IMR-90 (cell line): ENCODE data around the gene FAM124A. TPM values are rescaled to one million over a fixed set of nuclear protein-coding genes. Genes with fewer than 3 reads are reported as not detected.
"Not testable (repeated sequence)": the region's sequence is repeated elsewhere in the genome, so short reads cannot be mapped to it uniquely, and the experiment has no call there.

ENCODE experiments used
- ATAC-seq: fragments of 200-7000 bp; cut with Tn5 transposase; 2 replicates; pipeline ENCODE4 v1.9.1; 2020; ENCODE audit warnings: low read depth, mild to moderate bottlenecking, moderate library complexity
- BruUV-seq: library from RNA; stranded (reverse); fragments of 400-500 nt; replicated peaks from 2 replicates; lab custom pipeline; 2021; lab: Mats Ljungman, UMichigan
- CTCF ChIA-PET: fragments of 300-600 bp; formaldehyde crosslinking; extraction: SDS; loops from one replicate; lab custom pipeline; 2021; ENCODE audit warnings: antibody characterized with exemption; lab: Yijun Ruan, JAX
- POLR2A ChIA-PET: fragments of 300-600 bp; sonication (Branson Sonifier 250); formaldehyde crosslinking; loops from one replicate; lab custom pipeline; 2022; ENCODE audit warnings: antibody characterized with exemption; ENCODE audit not compliant: unreplicated experiment; lab: Charles Lee
- DNase-seq: peaks from one replicate; pipeline ENCODE4 v3.0.0; 2013
- H2AFZ ChIP-seq: replicated peaks from 2 replicates; pipeline ENCODE3; 2013; ENCODE audit warnings: low read length, mild to moderate bottlenecking; ENCODE audit not compliant: poor library complexity
- H2AK5ac ChIP-seq: 2 replicates; pipeline ENCODE4 v1.6.1; 2013; ENCODE audit warnings: low read depth, low read length, inconsistent platforms
- H2AK9ac ChIP-seq: replicated peaks from 2 replicates; pipeline ENCODE3; 2013; ENCODE audit warnings: mild to moderate bottlenecking, low read depth, low read length, moderate library complexity; ENCODE audit not compliant: poor library complexity
- H2BK120ac ChIP-seq: 2 replicates; pipeline ENCODE4 v1.6.1; 2013; ENCODE audit warnings: low read depth, low read length, inconsistent platforms
- H2BK15ac ChIP-seq: 3 replicates; pipeline ENCODE4 v1.6.1; 2013; ENCODE audit warnings: low read depth, low read length, inconsistent platforms
- H2BK20ac ChIP-seq: 2 replicates; pipeline ENCODE4 v1.6.1; 2013; ENCODE audit warnings: low read depth, mild to moderate bottlenecking, inconsistent platforms, low read length, moderate library complexity
- H2BK5ac ChIP-seq: 2 replicates; pipeline ENCODE4 v1.6.1; 2013; ENCODE audit warnings: mild to moderate bottlenecking, low read depth, low read length, inconsistent platforms; ENCODE audit not compliant: poor library complexity, severe bottlenecking
- H3K14ac ChIP-seq: replicated peaks from 2 replicates; pipeline ENCODE4 v1.6.1; 2013; ENCODE audit warnings: low read depth, low read length, inconsistent platforms
- H3K18ac ChIP-seq: 2 replicates; pipeline ENCODE4 v1.6.1; 2013; ENCODE audit warnings: low read depth, low read length, control low read depth
- H3K23ac ChIP-seq: 2 replicates; pipeline ENCODE4 v1.6.1; 2013; ENCODE audit warnings: low read depth, low read length, inconsistent platforms
- H3K27ac ChIP-seq: 2 replicates; pipeline ENCODE4 v1.5.1; 2013; ENCODE audit warnings: mild to moderate bottlenecking, control low read depth, low read length; ENCODE audit not compliant: insufficient read depth
- H3K27me3 ChIP-seq: 2 replicates; pipeline ENCODE4 v1.6.1; 2013; ENCODE audit warnings: low read length; ENCODE audit not compliant: control insufficient read depth, insufficient read depth
- H3K36me3 ChIP-seq: 2 replicates; pipeline ENCODE4 v1.6.1; 2013; ENCODE audit warnings: low read length, mixed read lengths; ENCODE audit not compliant: control insufficient read depth, insufficient read depth
- H3K4ac ChIP-seq: 2 replicates; pipeline ENCODE4 v1.6.1; 2013; ENCODE audit warnings: low read depth, low read length, inconsistent platforms
- H3K4me1 ChIP-seq: 2 replicates; pipeline ENCODE4 v1.6.1; 2013; ENCODE audit warnings: low read length, mixed read lengths; ENCODE audit not compliant: control insufficient read depth, insufficient read depth
- H3K4me2 ChIP-seq: 2 replicates; pipeline ENCODE4 v1.6.1; 2013; ENCODE audit warnings: low read depth, mild to moderate bottlenecking, control low read depth, low read length, moderate library complexity
- H3K4me3 ChIP-seq: 2 replicates; pipeline ENCODE4 v1.5.1; 2013; ENCODE audit warnings: low read depth, mild to moderate bottlenecking, control low read depth, low read length, moderate library complexity; ENCODE audit not compliant: insufficient read depth
- H3K56ac ChIP-seq: 2 replicates; pipeline ENCODE4 v1.6.1; 2013; ENCODE audit warnings: low read length, inconsistent platforms; ENCODE audit not compliant: insufficient read depth; ENCODE audit errors: extremely low read depth
- H3K79me1 ChIP-seq, 2 experiments: 2 replicates each; pipeline ENCODE4 v1.6.1; 2013; ENCODE audit warnings: low read length in 2 of 2, inconsistent platforms in 1 of 2, low read depth in 1 of 2
- H3K9ac ChIP-seq: 2 replicates; pipeline ENCODE4 v1.6.1; 2013; ENCODE audit warnings: low read depth, low read length, control low read depth
- H3K9me1 ChIP-seq: 2 replicates; pipeline ENCODE4 v1.6.1; 2013; ENCODE audit warnings: low read length, inconsistent platforms; ENCODE audit not compliant: insufficient read depth
- H3K9me3 ChIP-seq: 2 replicates; pipeline ENCODE4 v1.6.1; 2013; ENCODE audit warnings: low read length; ENCODE audit not compliant: control insufficient read depth, insufficient read depth
- H4K20me1 ChIP-seq: 2 replicates; pipeline ENCODE4 v1.6.1; 2013; ENCODE audit warnings: low read length, inconsistent platforms; ENCODE audit not compliant: insufficient read depth
- H4K5ac ChIP-seq: 2 replicates; pipeline ENCODE4 v1.6.1; 2013; ENCODE audit warnings: mild to moderate bottlenecking, low read depth, low read length, control low read depth
- H4K8ac ChIP-seq, 2 experiments: 2 replicates each; pipeline ENCODE4 v1.6.1; 2013; ENCODE audit warnings: low read depth in 2 of 2, low read length in 2 of 2, control low read depth in 1 of 2, inconsistent platforms in 1 of 2
- H4K91ac ChIP-seq: 2 replicates; pipeline ENCODE4 v1.6.1; 2013; ENCODE audit warnings: low read depth, low read length, inconsistent platforms; ENCODE audit not compliant: insufficient read depth
- WGBS, 2 experiments: methylation state at CpG; one replicate each; pipeline versions ENCODE4 v1.1.5 to v1.1.7; 2013; ENCODE audit warnings: missing lambda C conversion rate in 2 of 2; ENCODE audit not compliant: insufficient read length in 1 of 2; ENCODE audit errors: extremely low coverage in 2 of 2; 5-methylcytosine and 5-hydroxymethylcytosine counted together
- dilution Hi-C: fragments of 300-500 bp; cut with HindIII; formaldehyde crosslinking; loops from one replicate; pipeline ENCODE4 v1.14.3; 2018; ENCODE audit warnings: low sequenced_read_pairs; ENCODE audit not compliant: unreplicated experiment
- in situ Hi-C: fragments of 300-500 bp; cut with MboI; formaldehyde crosslinking; loops from 3 replicates; pipeline ENCODE4 v1.14.3; 2019; ENCODE audit warnings: low sequenced_read_pairs, inconsistent platforms, mixed read lengths
- intact Hi-C: fragments of 100-400 bp; cut with micrococcal nuclease; formaldehyde crosslinking; loops from 2 replicates; pipeline ENCODE4 v1.10.0; 2022
- polyA plus RNA-seq, 3 experiments: library from polyadenylated mRNA; depleted of rRNA; stranded (reverse); fragments of >200 nt; gene quantifications; 2 replicates each; pipeline ENCODE4 v1.2.3, GENCODE V29; 2012; ENCODE audit warnings: low replicate concordance in 1 of 3
- total RNA-seq: library from RNA; depleted of rRNA; stranded (reverse); fragments of >200 nt; gene quantifications from 2 replicates; pipeline ENCODE4 v1.2.3, GENCODE V29; 2012

The FAM124A gene
- total and polyA plus RNA-seq, 2 of the 4 experiments (the other 2 are of a cell fraction), result 0.03 TPM; not detected in 1

- peaks cover 18% of the 10 kb centered on the region for H3K27me3 ChIP-seq
- in situ Hi-C loops, result loop anchor here (10.0 kb wide), 1 partner anchor 163 kb away; no protein-coding TSS in a partner anchor
- H2AK5ac ChIP-seq, H3K4me2 ChIP-seq, H2AFZ ChIP-seq, intact Hi-C loops, H3K4ac ChIP-seq, H4K5ac ChIP-seq, H3K9me1 ChIP-seq, H3K56ac ChIP-seq, H3K23ac ChIP-seq, H2BK15ac ChIP-seq, H3K14ac ChIP-seq, H2BK20ac ChIP-seq, H2BK5ac ChIP-seq, H3K9ac ChIP-seq, H3K27ac ChIP-seq, H3K4me3 ChIP-seq, H2BK120ac ChIP-seq, dilution Hi-C loops, H3K18ac ChIP-seq, H3K4me1 ChIP-seq, H3K9me3 ChIP-seq, BruUV-seq, H3K36me3 ChIP-seq, ATAC-seq, H4K8ac ChIP-seq, H4K20me1 ChIP-seq, H2AK9ac ChIP-seq, H4K91ac ChIP-seq, DNase-seq, H3K79me1 ChIP-seq: not testable (repeated sequence)
- ChIA-PET CTCF (interaction anchor here (0.7 to 3.6 kb wide), 2 partner anchors 163 kb away, joined by 4 to 23 read pairs; no protein-coding TSS in a partner anchor), POLR2A (interaction anchor here (0.5 kb wide), 1 partner anchor 408 kb away, joined by 3 read pairs; no protein-coding TSS in a partner anchor)
- WGBS, 2 experiments, result no CpG with 5 or more reads among the region's 1 CpG
Measured at GRCh38 chr13:51288254-51288653, 66.1 kb downstream of the FAM124A start.
